KMS-11 (cell line): ENCODE data around the gene HTR6.

Experiments
- H2AFZ ChIP-seq: fragments of 200-600 bp; sonication (generic); 2 replicates; pipeline ENCODE4 v1.6.1; 2016; ENCODE audit warnings: antibody characterized with exemption, mixed run types, low read depth
- H3K27ac ChIP-seq: fragments of 200-600 bp; sonication (generic); 2 replicates; pipeline ENCODE4 v1.6.1; 2016; ENCODE audit warnings: mild to moderate bottlenecking, mixed run types
- H3K27me3 ChIP-seq: fragments of 200-600 bp; sonication (generic); 2 replicates; pipeline ENCODE4 v1.6.1; 2017; ENCODE audit warnings: mild to moderate bottlenecking, low read depth, mixed run types, moderate library complexity; ENCODE audit not compliant: insufficient read depth
- H3K36me3 ChIP-seq: fragments of 200-600 bp; sonication (generic); 2 replicates; pipeline ENCODE4 v1.6.1; 2017; ENCODE audit warnings: mild to moderate bottlenecking, mixed run types; ENCODE audit not compliant: insufficient read depth
- H3K4me1 ChIP-seq: fragments of 200-600 bp; sonication (generic); 2 replicates; pipeline ENCODE4 v1.6.1; 2016; ENCODE audit warnings: mild to moderate bottlenecking, low read depth, mixed run types; ENCODE audit not compliant: poor library complexity, severe bottlenecking
- H3K4me2 ChIP-seq: fragments of 200-600 bp; sonication (generic); 2 replicates; pipeline ENCODE4 v1.7.0; 2016; ENCODE audit warnings: mild to moderate bottlenecking, mixed run types
- H3K4me3 ChIP-seq: fragments of 200-600 bp; sonication (generic); IDR thresholded peaks from 2 replicates; pipeline ENCODE4 v1.6.1; 2017; ENCODE audit warnings: low read depth, low read length, mixed read lengths; ENCODE audit not compliant: insufficient read depth
- H3K79me2 ChIP-seq: fragments of 200-600 bp; sonication (generic); 2 replicates; pipeline ENCODE4 v1.6.1; 2016; ENCODE audit warnings: low read depth, mixed run types; ENCODE audit not compliant: insufficient read depth
- H3K9ac ChIP-seq: fragments of 200-600 bp; sonication (generic); 2 replicates; pipeline ENCODE4 v1.6.1; 2016; ENCODE audit warnings: mild to moderate bottlenecking, mixed run types
- H4K20me1 ChIP-seq: fragments of 200-600 bp; sonication (generic); 2 replicates; pipeline ENCODE4 v1.6.1; 2016; ENCODE audit warnings: mild to moderate bottlenecking, mixed run types; ENCODE audit not compliant: insufficient read depth
- TF ChIP-seq, protein P1 (sequence below): fragments of 200-600 bp; sonication (generic); conservative IDR thresholded peaks from 2 replicates; pipeline ENCODE4 v1.6.1; 2017; ENCODE audit warnings: low read depth, mild to moderate bottlenecking, antibody characterized with exemption, low read length, moderate library complexity, mixed read lengths

HTR6 gene

DNA sequence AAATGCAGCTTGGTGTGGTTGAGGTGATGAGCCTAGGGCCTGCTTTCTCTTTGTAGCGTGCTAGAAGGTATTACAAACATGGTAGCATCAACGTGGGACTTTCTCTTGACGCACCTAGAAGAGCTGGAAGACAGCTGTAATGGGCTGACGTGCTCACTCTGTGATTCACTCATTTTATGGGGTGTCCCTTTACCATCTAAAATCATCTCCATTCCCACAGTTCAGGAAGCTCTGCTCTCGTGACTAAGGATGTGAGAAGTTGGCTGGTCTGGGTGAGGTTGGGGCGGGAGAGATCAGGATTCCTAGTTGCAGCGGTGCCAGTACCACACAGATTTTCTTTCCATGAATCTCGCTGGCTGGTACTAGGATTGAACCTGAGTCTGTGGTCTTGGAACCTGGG, 4.2 kb downstream of the HTR6 start:
- no peak overlapping the region for H2AFZ ChIP-seq
- H4K20me1 ChIP-seq = no peaks in the 10 kb centered on the region
- no peak overlapping the region for H3K27ac ChIP-seq
- no peaks in the 10 kb centered on the region for H3K4me1 ChIP-seq
- peaks cover 51% of the 10 kb centered on the region for H3K27me3 ChIP-seq
- no peaks in the 10 kb centered on the region for H3K79me2 ChIP-seq
- H3K4me2 ChIP-seq = no peak overlapping the region
- TF ChIP-seq, protein P1, sequence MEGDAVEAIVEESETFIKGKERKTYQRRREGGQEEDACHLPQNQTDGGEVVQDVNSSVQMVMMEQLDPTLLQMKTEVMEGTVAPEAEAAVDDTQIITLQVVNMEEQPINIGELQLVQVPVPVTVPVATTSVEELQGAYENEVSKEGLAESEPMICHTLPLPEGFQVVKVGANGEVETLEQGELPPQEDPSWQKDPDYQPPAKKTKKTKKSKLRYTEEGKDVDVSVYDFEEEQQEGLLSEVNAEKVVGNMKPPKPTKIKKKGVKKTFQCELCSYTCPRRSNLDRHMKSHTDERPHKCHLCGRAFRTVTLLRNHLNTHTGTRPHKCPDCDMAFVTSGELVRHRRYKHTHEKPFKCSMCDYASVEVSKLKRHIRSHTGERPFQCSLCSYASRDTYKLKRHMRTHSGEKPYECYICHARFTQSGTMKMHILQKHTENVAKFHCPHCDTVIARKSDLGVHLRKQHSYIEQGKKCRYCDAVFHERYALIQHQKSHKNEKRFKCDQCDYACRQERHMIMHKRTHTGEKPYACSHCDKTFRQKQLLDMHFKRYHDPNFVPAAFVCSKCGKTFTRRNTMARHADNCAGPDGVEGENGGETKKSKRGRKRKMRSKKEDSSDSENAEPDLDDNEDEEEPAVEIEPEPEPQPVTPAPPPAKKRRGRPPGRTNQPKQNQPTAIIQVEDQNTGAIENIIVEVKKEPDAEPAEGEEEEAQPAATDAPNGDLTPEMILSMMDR = no peak
- H3K36me3 ChIP-seq = no peaks in the 10 kb centered on the region
- H3K4me3 ChIP-seq = no peak overlapping the region
- H3K9ac ChIP-seq = no peak overlapping the region

DNA sequence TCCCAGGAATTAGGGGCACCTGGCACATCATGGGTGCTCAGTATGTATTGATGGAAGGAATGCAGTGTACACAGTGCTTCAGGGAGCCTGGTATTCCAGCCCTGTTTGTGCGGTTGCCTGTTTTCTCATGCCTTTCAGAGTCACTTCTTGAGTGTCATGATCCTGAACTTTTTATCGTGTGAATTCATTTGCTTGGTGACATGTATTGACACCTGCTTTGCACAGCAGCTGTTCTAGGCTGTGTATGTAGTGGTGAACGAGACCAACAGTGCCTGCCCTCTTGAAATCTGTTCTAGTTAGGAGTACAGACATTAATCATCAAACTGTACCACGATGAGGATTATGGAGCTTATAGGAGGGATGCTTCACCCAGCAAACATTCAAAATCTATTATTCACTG, 6.1 kb downstream of the HTR6 start:
- H3K27me3 ChIP-seq = peaks cover 48% of the 10 kb centered on the region
- no peak overlapping the region for H3K9ac ChIP-seq
- H2AFZ ChIP-seq = no peak overlapping the region
- TF ChIP-seq, protein P1 = no peak
- H4K20me1 ChIP-seq = no peaks in the 10 kb centered on the region
- no peak overlapping the region for H3K4me2 ChIP-seq
- no peaks in the 10 kb centered on the region for H3K79me2 ChIP-seq
- no peaks in the 10 kb centered on the region for H3K4me1 ChIP-seq
- H3K27ac ChIP-seq = no peak overlapping the region
- H3K4me3 ChIP-seq = no peak overlapping the region
- no peaks in the 10 kb centered on the region for H3K36me3 ChIP-seq

DNA sequence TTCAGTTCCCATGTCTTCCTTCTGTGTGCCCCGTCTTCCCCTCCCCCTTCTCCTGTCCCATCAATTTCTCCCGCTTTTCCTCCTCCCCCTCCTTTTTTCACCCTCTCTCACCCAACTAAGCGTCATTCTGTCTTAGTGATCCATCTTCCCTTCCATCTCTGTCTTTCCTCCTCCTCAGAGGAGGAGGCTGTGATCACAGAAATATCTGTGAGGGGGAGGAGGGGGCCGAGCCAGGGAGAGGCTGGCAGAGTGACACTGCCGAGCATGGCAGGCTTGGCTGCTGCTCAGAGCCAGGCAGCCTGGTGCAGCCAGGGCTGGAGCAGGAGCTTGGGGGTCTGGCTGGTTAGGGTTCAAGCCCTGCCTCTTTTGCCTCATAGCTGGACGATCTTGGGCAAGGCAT, 7.6 kb downstream of the HTR6 start:
- H4K20me1 ChIP-seq = no peaks in the 10 kb centered on the region
- peaks cover 44% of the 10 kb centered on the region for H3K27me3 ChIP-seq
- no peaks in the 10 kb centered on the region for H3K36me3 ChIP-seq
- no peaks in the 10 kb centered on the region for H3K79me2 ChIP-seq
- TF ChIP-seq, protein P1 = no peak
- no peak overlapping the region for H3K4me2 ChIP-seq
- H3K4me1 ChIP-seq = no peaks in the 10 kb centered on the region
- no peak overlapping the region for H3K9ac ChIP-seq
- H3K27ac ChIP-seq = no peak overlapping the region
- H2AFZ ChIP-seq = no peak overlapping the region
- H3K4me3 ChIP-seq = no peak overlapping the region

DNA sequence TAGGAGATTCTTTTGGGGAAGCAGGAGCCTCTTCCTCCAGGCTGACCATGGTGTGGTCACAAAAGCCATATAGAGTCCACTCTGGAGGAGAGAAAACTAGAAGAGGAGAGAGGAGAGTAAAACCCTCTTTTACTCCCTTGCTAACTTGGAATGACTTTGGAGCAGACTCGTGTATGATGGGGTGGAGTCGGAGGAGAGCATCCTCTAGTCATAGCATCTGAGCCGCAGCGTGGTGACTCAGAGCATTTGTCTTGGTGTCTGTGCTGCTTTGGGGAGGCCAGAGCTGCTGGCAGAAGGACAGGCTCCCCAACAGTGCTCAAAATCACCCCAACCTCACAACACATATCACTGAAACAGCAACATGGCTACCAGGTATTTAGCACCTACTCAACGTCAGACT, 11.1 kb downstream of the HTR6 start:
- Histone ChIP-seq H3K4me2 (no peak overlapping the region), H3K27ac (no peak overlapping the region), H2AFZ (no peak overlapping the region), H3K36me3 (no peaks in the 10 kb centered on the region), H3K27me3 (peaks cover 17% of the 10 kb centered on the region), H4K20me1 (no peaks in the 10 kb centered on the region), H3K9ac (no peak overlapping the region), H3K4me3 (no peak overlapping the region), H3K4me1 (no peaks in the 10 kb centered on the region), H3K79me2 (no peaks in the 10 kb centered on the region)
- TF ChIP-seq, protein P1 = no peak
